Hematopoietic multipotent progenitor cell treated with erythropoietin and hydrocortisone succinate and interleukin-3 and kit ligand, for 4 days (in vitro differentiated cells): ENCODE measurements around the gene PARD3B.

ENCODE experiments used
- DNase-seq: peaks from one replicate; pipeline ENCODE4 v3.0.0-alpha.2; 2015

PARD3B gene

GRCh38 chr2:204544961-204545860 lies at the start of gene PARD3B:
PARD3B (plus strand) TSS chr2:204545475; CDS start chr2:204546000, 525 bp downstream.
- DNase-seq = peak; percentile 81

- no peak for DNase-seq
Observed at GRCh38 chr2:204496779-204497178, 48.5 kb upstream of the PARD3B start.

GRCh38 chr2:204497855-204498254 lies 47.4 kb upstream of the PARD3B start:
- DNase-seq = no peak

GRCh38 chr2:204498291-204498690 lies 47.0 kb upstream of the PARD3B start:
- DNase-seq = no peak

GRCh38 chr2:204503869-204504268 lies 41.4 kb upstream of the PARD3B start:
- DNase-seq = peak; percentile 5

GRCh38 chr2:204504594-204504993 lies 40.7 kb upstream of the PARD3B start:
- no peak for DNase-seq

GRCh38 chr2:204505488-204505887 lies 39.8 kb upstream of the PARD3B start:
- DNase-seq = no peak

GRCh38 chr2:204505946-204506345 lies 39.3 kb upstream of the PARD3B start:
- DNase-seq = no peak

GRCh38 chr2:204507636-204508035 lies 37.6 kb upstream of the PARD3B start:
- DNase-seq = no peak

GRCh38 chr2:204510709-204511420 lies 34.4 kb upstream of the PARD3B start:
- DNase-seq = no peak

GRCh38 chr2:204514439-204514838 lies 30.8 kb upstream of the PARD3B start:
- no peak for DNase-seq

GRCh38 chr2:204515416-204515815 lies 29.9 kb upstream of the PARD3B start:
- DNase-seq = no peak

GRCh38 chr2:204517154-204517553 lies 28.1 kb upstream of the PARD3B start:
- DNase-seq = no peak

- DNase-seq = no peak
Observed at GRCh38 chr2:204529795-204530463, 15.3 kb upstream of the PARD3B start.

GRCh38 chr2:204530464-204530805 lies 14.8 kb upstream of the PARD3B start:
- DNase-seq = no peak

GRCh38 chr2:204533629-204534370 lies 11.5 kb upstream of the PARD3B start:
- DNase-seq = no peak

GRCh38 chr2:204535356-204535755 lies 9.9 kb upstream of the PARD3B start:
- DNase-seq = no peak

GRCh38 chr2:204535764-204536163 lies 9.5 kb upstream of the PARD3B start:
- DNase-seq = no peak

GRCh38 chr2:204538182-204539018 lies 6.9 kb upstream of the PARD3B start:
- peak; percentile 6 for DNase-seq

- DNase-seq = peak; percentile 54
Observed at GRCh38 chr2:204539019-204539385, 6.3 kb upstream of the PARD3B start.

- peak; percentile 10 for DNase-seq
Observed at GRCh38 chr2:204541637-204542036, 3.6 kb upstream of the PARD3B start.
